GM12864 (cell line): ENCODE measurements around the gene CYP3A7.
"Not testable (repeated sequence)": the region's sequence is repeated elsewhere in the genome, so short reads cannot be mapped to it uniquely, and the experiment has no call there.

Experiments used
- DNase-seq: peaks from one replicate; pipeline ENCODE4 v3.0.0-alpha.2; 2011; ENCODE audit warnings: low read depth
- H3K4me3 ChIP-seq: 2 replicates; pipeline ENCODE4 v1.5.1; 2011; ENCODE audit warnings: mild to moderate bottlenecking, low read depth, low read length, control low read depth
- TF ChIP-seq, protein P1 (sequence below): IDR thresholded peaks from 2 replicates; pipeline ENCODE4 v1.5.1; 2011; ENCODE audit warnings: low read depth, mild to moderate bottlenecking, moderate library complexity, low read length, control low read depth, inconsistent platforms; ENCODE audit errors: missing control alignments

CYP3A7 gene

DNA sequence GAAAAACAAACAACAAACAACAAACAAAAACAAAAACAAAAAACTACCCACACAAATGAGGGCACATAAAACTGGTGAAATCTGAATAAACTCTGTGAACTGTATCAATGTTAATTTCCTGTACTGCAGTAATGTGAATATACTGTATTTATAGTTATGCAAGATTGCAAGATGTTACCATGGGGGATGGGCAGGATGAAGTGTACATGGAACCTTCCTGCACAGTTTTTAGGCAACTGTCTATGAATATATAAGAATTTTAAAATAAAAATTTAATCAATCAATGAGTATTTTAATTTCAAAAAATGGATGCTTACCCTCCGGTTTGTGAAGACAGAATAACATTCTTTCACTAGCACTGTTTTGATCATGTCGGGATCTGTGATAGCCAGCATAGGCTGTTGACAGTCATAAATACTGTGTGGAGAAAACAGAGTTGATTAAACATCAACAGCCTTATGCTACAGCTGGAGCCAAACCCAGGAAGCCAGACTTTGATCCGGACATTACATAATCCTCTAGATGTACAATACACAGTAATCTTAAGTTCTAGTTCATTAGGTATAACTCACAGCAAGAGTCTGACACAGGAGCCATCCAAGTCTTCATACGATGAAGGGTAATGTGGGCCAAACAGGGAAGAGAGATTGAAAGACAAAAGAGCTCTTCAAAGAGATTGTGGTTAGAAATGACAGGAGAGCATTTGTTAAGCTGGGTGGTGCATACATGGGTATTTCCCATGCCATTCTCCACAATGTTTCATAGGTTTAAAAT is 14.8 kb downstream of the CYP3A7 start:
- DNase-seq, result no peak
- TF ChIP-seq, protein P1, sequence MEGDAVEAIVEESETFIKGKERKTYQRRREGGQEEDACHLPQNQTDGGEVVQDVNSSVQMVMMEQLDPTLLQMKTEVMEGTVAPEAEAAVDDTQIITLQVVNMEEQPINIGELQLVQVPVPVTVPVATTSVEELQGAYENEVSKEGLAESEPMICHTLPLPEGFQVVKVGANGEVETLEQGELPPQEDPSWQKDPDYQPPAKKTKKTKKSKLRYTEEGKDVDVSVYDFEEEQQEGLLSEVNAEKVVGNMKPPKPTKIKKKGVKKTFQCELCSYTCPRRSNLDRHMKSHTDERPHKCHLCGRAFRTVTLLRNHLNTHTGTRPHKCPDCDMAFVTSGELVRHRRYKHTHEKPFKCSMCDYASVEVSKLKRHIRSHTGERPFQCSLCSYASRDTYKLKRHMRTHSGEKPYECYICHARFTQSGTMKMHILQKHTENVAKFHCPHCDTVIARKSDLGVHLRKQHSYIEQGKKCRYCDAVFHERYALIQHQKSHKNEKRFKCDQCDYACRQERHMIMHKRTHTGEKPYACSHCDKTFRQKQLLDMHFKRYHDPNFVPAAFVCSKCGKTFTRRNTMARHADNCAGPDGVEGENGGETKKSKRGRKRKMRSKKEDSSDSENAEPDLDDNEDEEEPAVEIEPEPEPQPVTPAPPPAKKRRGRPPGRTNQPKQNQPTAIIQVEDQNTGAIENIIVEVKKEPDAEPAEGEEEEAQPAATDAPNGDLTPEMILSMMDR, result no peak
- H3K4me3 ChIP-seq, result no peak overlapping the region

DNA sequence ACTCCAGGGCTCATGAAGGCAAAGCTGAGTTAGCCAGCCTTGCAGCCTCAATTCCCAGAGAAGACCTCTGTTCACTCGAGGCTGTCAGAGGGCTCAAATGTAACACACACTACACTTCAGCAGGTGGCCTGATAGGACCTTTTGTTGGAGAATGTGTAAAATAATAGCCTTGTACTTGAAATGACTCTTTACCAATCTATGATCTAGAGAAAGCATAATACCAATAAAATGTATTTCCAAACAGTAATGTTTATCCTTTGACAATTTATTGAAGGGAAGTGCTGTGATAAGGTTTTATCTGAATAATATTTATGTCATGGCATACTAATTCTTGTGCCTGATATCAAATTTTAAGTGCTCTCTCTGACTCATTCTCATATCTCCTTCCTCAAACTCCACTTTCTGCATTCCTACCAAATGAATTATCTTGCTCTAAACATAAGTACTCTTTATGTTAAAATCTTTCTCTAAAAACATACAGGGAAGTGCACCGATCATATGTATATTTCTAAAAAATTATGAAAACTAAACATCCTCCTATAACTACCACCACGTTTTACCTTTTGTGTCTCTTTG is 20.9 kb downstream of the CYP3A7 start:
- TF ChIP-seq, protein P1, result no peak
- no peak for DNase-seq
- no peak overlapping the region for H3K4me3 ChIP-seq

DNA sequence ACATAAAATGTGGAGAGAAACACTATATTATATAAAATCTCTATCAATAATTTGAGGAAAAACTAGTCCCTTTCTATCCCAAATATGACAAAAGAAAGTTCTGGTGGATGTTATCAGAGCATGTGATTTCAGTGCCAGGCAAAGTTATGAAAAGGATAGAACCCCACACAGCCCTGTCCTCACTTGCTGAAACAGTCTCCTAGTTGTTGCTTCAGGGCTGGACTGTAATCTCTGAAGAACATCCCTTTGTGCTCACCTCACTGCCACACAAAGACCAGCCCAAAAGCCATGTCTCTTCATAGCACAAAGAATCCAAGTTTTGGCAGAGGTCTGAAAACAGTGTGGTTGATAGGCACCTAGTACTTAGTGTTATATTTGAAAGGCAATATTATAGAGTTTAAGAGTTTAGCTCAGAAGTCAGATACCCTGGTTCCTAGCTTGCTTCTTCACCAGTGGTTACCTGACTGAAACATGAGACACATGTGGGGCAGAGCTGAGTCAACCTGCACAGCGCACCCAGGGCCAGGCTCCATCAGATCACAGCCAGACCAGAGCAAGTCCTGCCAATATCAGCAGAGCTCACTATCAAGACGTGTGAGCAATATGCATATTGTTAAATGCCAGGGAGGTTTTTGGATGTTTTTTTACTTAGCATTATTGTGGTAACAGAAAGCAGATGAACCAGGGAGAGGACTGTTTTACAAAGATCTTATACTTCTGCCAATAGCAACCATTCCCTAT is 25.0 kb downstream of the CYP3A7 start:
- no peak overlapping the region for H3K4me3 ChIP-seq
- TF ChIP-seq, protein P1, result no peak
- no peak for DNase-seq

DNA sequence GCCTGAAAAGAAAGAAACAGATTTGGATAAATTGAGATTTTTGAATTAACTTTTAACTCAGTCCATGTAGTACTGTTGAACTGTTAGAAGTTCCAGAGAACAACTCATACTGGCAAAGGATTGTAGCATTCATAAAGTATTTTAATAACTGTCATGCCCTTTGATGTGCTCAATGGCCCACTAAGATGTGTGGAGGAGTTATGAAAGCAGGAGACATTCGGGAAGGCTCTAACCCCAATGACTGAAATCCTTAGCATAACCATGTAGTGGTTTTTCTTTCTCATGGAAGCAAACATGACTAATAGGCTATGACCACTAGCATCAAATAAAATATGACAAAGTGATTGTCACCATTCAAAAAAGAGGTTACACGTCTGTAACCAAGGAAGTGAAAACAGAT is 25.7 kb downstream of the CYP3A7 start:
- DNase-seq, result no peak
- TF ChIP-seq, protein P1, result no peak
- H3K4me3 ChIP-seq, result no peak overlapping the region

DNA sequence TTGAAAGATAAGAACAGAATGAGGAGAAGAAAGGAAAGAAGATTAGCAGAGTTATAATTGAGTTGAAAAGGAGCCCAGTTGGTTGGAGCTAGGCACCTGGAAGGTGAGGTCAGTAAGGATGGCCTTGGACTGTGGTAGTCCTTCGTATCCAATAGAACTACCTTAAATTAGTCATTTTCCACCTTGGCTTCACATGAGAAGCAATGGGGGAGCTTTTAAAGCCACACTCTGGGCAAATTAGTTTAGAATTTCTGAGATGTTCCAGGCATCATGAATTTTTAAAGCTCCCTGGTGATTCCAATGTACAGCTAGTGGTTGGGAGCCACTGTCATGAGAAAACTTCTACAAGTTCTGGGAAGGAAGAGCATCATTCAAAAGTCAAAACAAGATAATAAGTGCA is 27.9 kb downstream of the CYP3A7 start:
- TF ChIP-seq, protein P1, result no peak
- DNase-seq, result no peak
- no peak overlapping the region for H3K4me3 ChIP-seq

DNA sequence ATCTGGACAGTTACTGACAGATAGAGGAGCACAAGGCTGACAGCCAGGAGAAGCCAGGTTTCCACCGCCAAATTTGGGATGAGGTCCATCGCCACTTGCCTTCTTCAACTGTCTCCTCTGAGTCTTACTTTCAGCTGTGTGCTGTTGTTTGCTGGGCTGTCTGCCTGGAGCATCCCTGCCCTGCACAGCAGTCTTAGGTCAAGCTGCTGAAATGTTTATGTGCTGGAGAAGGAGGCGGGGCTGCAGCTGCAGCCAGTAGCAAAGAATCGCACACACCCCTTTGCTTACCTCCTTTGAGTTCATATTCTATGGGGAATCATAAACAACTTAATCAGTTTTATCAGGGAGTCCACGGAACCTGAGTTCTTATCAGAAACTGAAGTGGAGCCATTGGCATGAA is 35.0 kb downstream of the CYP3A7 start:
- H3K4me3 ChIP-seq, result no peak overlapping the region
- TF ChIP-seq, protein P1, result no peak
- no peak for DNase-seq

DNA sequence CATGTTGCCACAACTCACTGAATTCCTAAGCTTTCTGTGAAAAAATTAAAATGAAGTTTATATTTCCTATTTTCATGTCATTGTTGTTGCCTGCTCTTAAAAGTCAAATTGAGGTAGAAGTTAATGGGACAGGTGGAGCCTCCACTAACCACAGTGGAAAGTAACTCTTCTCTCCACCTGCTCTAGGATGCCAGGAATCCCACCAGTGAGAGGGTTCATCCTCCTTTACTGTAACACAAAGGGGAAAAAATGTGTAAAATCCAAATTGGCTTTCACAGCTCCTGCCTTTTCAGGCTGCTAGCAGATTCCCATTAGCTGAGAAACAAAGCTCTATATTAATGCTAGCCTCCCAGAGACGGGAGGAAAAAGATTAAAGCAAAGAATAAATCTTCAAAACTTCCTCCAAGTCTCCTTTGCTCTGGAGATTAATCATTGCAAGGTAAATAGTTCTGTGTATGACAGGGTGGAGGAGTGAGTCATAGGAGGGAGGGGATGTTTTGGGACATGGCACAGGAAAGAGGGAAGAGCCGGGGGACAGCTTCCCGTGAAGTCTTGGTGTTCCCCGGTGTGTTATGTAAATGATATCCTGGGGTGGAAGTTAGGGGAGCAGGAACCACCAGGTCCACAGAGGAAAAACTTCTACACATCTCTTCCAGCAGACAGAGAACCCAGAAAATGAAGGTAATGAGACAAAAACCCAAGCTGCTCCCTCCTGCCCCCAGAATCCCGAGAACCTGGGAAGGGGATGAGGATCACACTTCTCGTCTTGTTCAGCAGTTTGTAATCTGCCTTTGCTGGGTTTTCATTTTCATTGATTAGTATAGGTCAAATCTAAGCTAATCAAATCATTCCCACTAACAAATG is 35.9 kb downstream of the CYP3A7 start:
- DNase-seq, H3K4me3 ChIP-seq: not testable (repeated sequence)
